Ovary (tissue), 3 donors: Measurements from ENCODE around the gene GTPBP6.

Experiments used
- CTCF ChIP-seq, 3 donors: fragments of 450-650 bp in 2 of 3; fragments of 200-600 bp in 1 of 3; IDR thresholded peaks; one replicate each; pipeline versions ENCODE4 v1.5.1 to v1.8.0; 2016 to 2022; ENCODE audit warnings: antibody characterized with exemption in 3 of 3, mild to moderate bottlenecking in 1 of 3
- EP300 ChIP-seq: sonication (generic); formaldehyde crosslinking; IDR thresholded peaks from one replicate; pipeline ENCODE4 v1.6.1; 2017; ENCODE audit warnings: antibody characterized with exemption
- POLR2A ChIP-seq: fragments of 450-650 bp; IDR thresholded peaks from one replicate; pipeline ENCODE4 v1.6.1; 2017; ENCODE audit warnings: antibody characterized with exemption, mild to moderate bottlenecking, moderate library complexity
- donor health status: DM: no; HTN: no; CAD: no.

GRCh38 chrX:270848-271367 is 47.7 kb downstream of the GTPBP6 start:
- TF ChIP-seq CTCF (IDR thresholded peaks at IDR 0.05), result no peak
- no peak for TF ChIP-seq POLR2A
- TF ChIP-seq EP300, result no peak
